HEK293 (cell line): ENCODE results near the gene CAB39.

Experiments
- CTCF ChIA-PET: fragments of 350-600 bp; formaldehyde crosslinking; extraction: SDS; loops from one replicate; lab custom pipeline; 2021; ENCODE audit warnings: antibody characterized with exemption; lab: Yijun Ruan, JAX
- POLR2A ChIA-PET: fragments of 300-600 bp; formaldehyde crosslinking; extraction: SDS; loops from one replicate; lab custom pipeline; 2020; ENCODE audit warnings: antibody characterized with exemption, inconsistent platforms; lab: Yijun Ruan, JAX
- H3K27ac ChIP-seq: fragments of 200-500 bp; sonication (Bioruptor generic); 2 replicates; pipeline ENCODE4 v1.5.1; 2014; ENCODE audit warnings: low read depth, low read length, control low read depth, inconsistent platforms; ENCODE audit errors: extremely low read depth
- H3K36me3 ChIP-seq, 2 experiments: fragments of 200-500 bp in 1 of 2; sonication (Bioruptor generic) in 1 of 2; 1 replicate in 1 of 2; 2 replicates in 1 of 2; pipeline ENCODE4 v1.5.1; 2014 to 2017; ENCODE audit warnings: inconsistent platforms in 2 of 2, low read length in 2 of 2; ENCODE audit not compliant: control insufficient read depth in 2 of 2, insufficient read depth in 1 of 2
- H3K4me1 ChIP-seq: fragments of 200-500 bp; sonication (Bioruptor generic); 2 replicates; pipeline ENCODE4 v1.5.1; 2014; ENCODE audit warnings: mild to moderate bottlenecking, low read length, inconsistent platforms; ENCODE audit not compliant: control insufficient read depth, insufficient read depth
- H3K4me3 ChIP-seq: 2 replicates; pipeline ENCODE4 v1.5.1; 2011; ENCODE audit warnings: low read depth, mild to moderate bottlenecking, control low read depth, low read length, moderate library complexity
- H3K9me3 ChIP-seq: fragments of 200-500 bp; sonication (Bioruptor generic); 2 replicates; pipeline ENCODE4 v1.5.1; 2014; ENCODE audit warnings: low read depth, low read length, inconsistent platforms; ENCODE audit not compliant: control insufficient read depth, insufficient read depth
- CTCF ChIP-seq: fragments of 450-650 bp; formaldehyde crosslinking; IDR thresholded peaks from 2 replicates; pipeline ENCODE4 v1.5.1; 2016; ENCODE audit warnings: missing biosample characterization, missing genetic modification characterization
- EGR2 ChIP-seq: fragments of 450-650 bp; formaldehyde crosslinking; IDR thresholded peaks from 2 replicates; pipeline ENCODE4 v1.5.1; 2016; ENCODE audit warnings: low read depth, missing biosample characterization, missing genetic modification characterization
- INSM2 ChIP-seq: fragments of 450-650 bp; formaldehyde crosslinking; IDR thresholded peaks from 2 replicates; pipeline ENCODE4 v1.5.1; 2016; ENCODE audit warnings: missing biosample characterization, missing genetic modification characterization
- PRDM4 ChIP-seq: fragments of 450-650 bp; formaldehyde crosslinking; IDR thresholded peaks from 2 replicates; pipeline ENCODE4 v1.5.1; 2017; ENCODE audit warnings: missing biosample characterization, missing genetic modification characterization
- RBAK ChIP-seq: fragments of 450-650 bp; formaldehyde crosslinking; IDR thresholded peaks from 2 replicates; pipeline ENCODE4 v1.5.1; 2016; ENCODE audit warnings: missing biosample characterization, missing genetic modification characterization
- SCRT1 ChIP-seq: fragments of 450-650 bp; formaldehyde crosslinking; IDR thresholded peaks from 2 replicates; pipeline ENCODE4 v1.5.1; 2016; ENCODE audit warnings: missing biosample characterization, missing genetic modification characterization, borderline replicate concordance
- ZFHX2 ChIP-seq: fragments of 450-650 bp; formaldehyde crosslinking; conservative IDR thresholded peaks from 2 replicates; pipeline ENCODE4 v1.5.1; 2016; ENCODE audit warnings: missing biosample characterization, missing genetic modification characterization
- ZNF169 ChIP-seq: fragments of 450-650 bp; formaldehyde crosslinking; IDR thresholded peaks from 2 replicates; pipeline ENCODE4 v1.5.1; 2016; ENCODE audit warnings: missing biosample characterization, missing genetic modification characterization
- ZNF18 ChIP-seq: fragments of 450-650 bp; formaldehyde crosslinking; IDR thresholded peaks from 2 replicates; pipeline ENCODE4 v1.5.1; 2016; ENCODE audit warnings: missing biosample characterization, missing genetic modification characterization
- ZNF223 ChIP-seq: fragments of 450-650 bp; formaldehyde crosslinking; IDR thresholded peaks from 2 replicates; pipeline ENCODE4 v1.5.1; 2016; ENCODE audit warnings: missing biosample characterization, missing genetic modification characterization
- ZNF394 ChIP-seq: fragments of 450-650 bp; formaldehyde crosslinking; IDR thresholded peaks from 2 replicates; pipeline ENCODE4 v1.5.1; 2016; ENCODE audit warnings: missing biosample characterization, missing genetic modification characterization, mild to moderate bottlenecking, moderate library complexity, borderline replicate concordance
- ZNF600 ChIP-seq: fragments of 450-650 bp; formaldehyde crosslinking; IDR thresholded peaks from 2 replicates; pipeline ENCODE4 v1.5.1; 2016; ENCODE audit warnings: missing biosample characterization, missing genetic modification characterization
- ZNF610 ChIP-seq: fragments of 450-650 bp; formaldehyde crosslinking; IDR thresholded peaks from 2 replicates; pipeline ENCODE4 v1.5.1; 2016; ENCODE audit warnings: missing biosample characterization, missing genetic modification characterization, borderline replicate concordance
- ZNF639 ChIP-seq: fragments of 450-650 bp; formaldehyde crosslinking; IDR thresholded peaks from 2 replicates; pipeline ENCODE4 v1.5.1; 2016; ENCODE audit warnings: missing biosample characterization, missing genetic modification characterization
- ZNF660 ChIP-seq: fragments of 450-650 bp; IDR thresholded peaks from 2 replicates; pipeline ENCODE4 v1.5.1; 2018; ENCODE audit warnings: missing biosample characterization, mild to moderate bottlenecking, missing genetic modification characterization
- ZNF76 ChIP-seq: fragments of 450-650 bp; formaldehyde crosslinking; IDR thresholded peaks from 2 replicates; pipeline ENCODE4; 2016; ENCODE audit warnings: low read depth, missing biosample characterization, missing genetic modification characterization, borderline replicate concordance
- ZSCAN18 ChIP-seq: fragments of 450-650 bp; formaldehyde crosslinking; IDR thresholded peaks from 2 replicates; pipeline ENCODE4 v1.5.1; 2016; ENCODE audit warnings: missing biosample characterization, missing genetic modification characterization

Gene CAB39

GRCh38 chr2:230863031-230863430 is 150.4 kb downstream of the CAB39 start:
- ChIA-PET CTCF (interaction anchor here (0.6 to 2.6 kb wide), 3 partner anchors 9 to 265 kb away, joined by 3 to 11 read pairs (median 3); no protein-coding TSS in a partner anchor), POLR2A (interaction anchor here (0.6 kb wide), 1 partner anchor 143 kb away, joined by 8 read pairs; no protein-coding TSS in a partner anchor)
- Histone ChIP-seq H3K36me3 (no peaks in the 10 kb centered on the region), H3K27ac (no peak overlapping the region), H3K4me3 (no peak overlapping the region), H3K4me1 (peaks cover 12% of the 10 kb centered on the region), H3K9me3 (no peaks in the 10 kb centered on the region)
- TF ChIP-seq SCRT1 (tag by site-specific recombination), result no peak
- no peak for TF ChIP-seq ZNF76
- no peak for TF ChIP-seq CTCF
- TF ChIP-seq ZNF223 (tag by site-specific recombination), result no peak
- TF ChIP-seq ZNF639 (tag by site-specific recombination), result no peak
- TF ChIP-seq ZSCAN18 (tag by site-specific recombination), result no peak
- TF ChIP-seq ZNF169 (tag by site-specific recombination), result no peak

GRCh38 chr2:230863442-230864121 is 150.9 kb downstream of the CAB39 start:
- H3K9me3 ChIP-seq, result no peaks in the 10 kb centered on the region
- H3K4me1 ChIP-seq, result peaks cover 18% of the 10 kb centered on the region
- no peak overlapping the region for H3K27ac ChIP-seq
- ChIA-PET POLR2A (interaction anchor here (0.6 to 1.4 kb wide), 2 partner anchors 10 to 142 kb away, joined by 6 to 8 read pairs; no protein-coding TSS in a partner anchor), CTCF (interaction anchor here (0.6 to 2.6 kb wide), 5 partner anchors 9 to 266 kb away, joined by 3 to 11 read pairs (median 3); no protein-coding TSS in a partner anchor)
- no peaks in the 10 kb centered on the region for H3K36me3 ChIP-seq
- H3K4me3 ChIP-seq, result no peak overlapping the region
- TF ChIP-seq ZNF394 (tag by site-specific recombination) (no peak), ZNF600 (tag by site-specific recombination) (peak; percentile 78)

GRCh38 chr2:230864122-230864604 is 151.5 kb downstream of the CAB39 start:
- Histone ChIP-seq H3K4me1 (peaks cover 22% of the 10 kb centered on the region), H3K9me3 (no peaks in the 10 kb centered on the region), H3K36me3 (peaks cover 0 to 3% of the 10 kb centered on the region in 2 experiments; a peak in 1 of 3 replicates), H3K27ac (no peak overlapping the region), H3K4me3 (peak overlapping the region; percentile 89)
- ChIA-PET POLR2A (interaction anchor here (0.7 to 1.4 kb wide), 4 partner anchors 9 to 600 kb away, joined by 3 to 7 read pairs (median 5); partner anchors contain the start of gene NCL), CTCF (interaction anchor here (0.9 to 1.3 kb wide), 3 partner anchors 16 to 189 kb away, joined by 3 to 6 read pairs (median 4); no protein-coding TSS in a partner anchor)
- no peak for TF ChIP-seq INSM2 (tag by site-specific recombination)
- no peak for TF ChIP-seq EGR2 (tag by site-specific recombination)
- TF ChIP-seq ZFHX2, result no peak
- TF ChIP-seq RBAK, result no peak
- TF ChIP-seq ZNF660 (tag by site-specific recombination), result no peak
- TF ChIP-seq ZNF610, result no peak
- no peak for TF ChIP-seq PRDM4
- no peak for TF ChIP-seq ZNF18
